ENCODE data around the gene MRPL48.

Gene MRPL48

GRCh38 chr11:73914284-73914683 lies 126.6 kb downstream of the MRPL48 start:
- Histone ChIP-seq H3K27me3 (ENCODE audit: control insufficient read depth, insufficient read depth, low read length, poor library complexity, severe bottlenecking) (no peaks in the 10 kb centered on the region), H3K4me3 (ENCODE audit: insufficient read depth, low read depth, low read length) (no peak overlapping the region), H3K27ac (ENCODE audit: insufficient read depth, low read depth, low read length, poor library complexity, severe bottlenecking) (no peak overlapping the region), H3K4me1 (ENCODE audit: control insufficient read depth, insufficient read depth, low read length) (no peaks in the 10 kb centered on the region), H3K36me3 (ENCODE audit: control insufficient read depth, insufficient read depth, low read length) (peaks cover 11% of the 10 kb centered on the region), H3K9me3 (ENCODE audit: control insufficient read depth, low read length) (no peaks in the 10 kb centered on the region)
- WGBS, 2 experiments = 94 to 95% methylated on average over 4 of the region's 4 CpGs

Measured in ectodermal cell (in vitro differentiated cells).